Astrocyte (in vitro differentiated cells and primary cell): ENCODE results near the gene ABLIM2.

Source experiments
- EZH2 ChIP-seq: IDR thresholded peaks from 2 replicates; pipeline ENCODE4 v1.6.1; 2012; ENCODE audit warnings: mild to moderate bottlenecking, low read length, inconsistent platforms; ENCODE audit not compliant: insufficient read depth
- TF ChIP-seq, protein P1 (sequence below): IDR thresholded peaks from 2 replicates; pipeline ENCODE4 v1.5.1; 2011; ENCODE audit warnings: low read depth, mild to moderate bottlenecking, inconsistent platforms, low read length, moderate library complexity; ENCODE audit not compliant: insufficient read depth

DNA sequence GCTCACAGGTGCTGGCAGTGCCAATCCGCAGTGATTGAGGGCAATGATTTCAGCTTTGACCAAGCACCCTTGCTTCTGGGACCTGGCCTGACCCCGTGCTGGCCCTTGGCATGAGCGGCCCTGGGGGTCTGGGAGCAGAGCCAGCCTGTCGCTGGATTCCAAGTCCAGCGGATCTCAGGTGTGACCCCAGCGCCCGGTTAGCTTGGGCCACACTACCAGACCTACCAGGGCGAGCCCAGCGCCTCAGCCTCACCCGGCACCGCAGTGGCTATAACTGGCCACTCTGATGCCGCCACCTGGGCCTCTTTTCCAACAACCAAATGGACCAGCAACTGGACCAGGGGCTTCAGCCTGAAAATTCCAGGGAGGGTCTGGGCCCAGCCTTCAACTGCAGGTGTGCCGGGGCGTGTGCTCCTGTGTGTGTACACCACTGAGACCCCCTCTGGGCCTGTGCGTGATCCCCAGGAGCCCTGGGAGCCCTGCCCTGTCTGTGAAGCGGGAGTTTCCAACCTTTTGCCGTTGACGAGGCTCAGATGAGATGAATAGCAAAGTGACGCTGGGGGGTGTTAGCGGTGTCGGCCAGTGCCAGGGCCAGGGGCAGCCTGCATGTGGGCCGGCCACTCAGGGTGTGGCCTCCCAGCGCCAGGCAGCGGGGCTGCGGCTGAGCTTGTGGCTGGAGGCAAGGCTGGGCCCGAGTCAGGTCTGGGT lies 41.1 kb upstream of the ABLIM2 start:
- TF ChIP-seq, protein P1, sequence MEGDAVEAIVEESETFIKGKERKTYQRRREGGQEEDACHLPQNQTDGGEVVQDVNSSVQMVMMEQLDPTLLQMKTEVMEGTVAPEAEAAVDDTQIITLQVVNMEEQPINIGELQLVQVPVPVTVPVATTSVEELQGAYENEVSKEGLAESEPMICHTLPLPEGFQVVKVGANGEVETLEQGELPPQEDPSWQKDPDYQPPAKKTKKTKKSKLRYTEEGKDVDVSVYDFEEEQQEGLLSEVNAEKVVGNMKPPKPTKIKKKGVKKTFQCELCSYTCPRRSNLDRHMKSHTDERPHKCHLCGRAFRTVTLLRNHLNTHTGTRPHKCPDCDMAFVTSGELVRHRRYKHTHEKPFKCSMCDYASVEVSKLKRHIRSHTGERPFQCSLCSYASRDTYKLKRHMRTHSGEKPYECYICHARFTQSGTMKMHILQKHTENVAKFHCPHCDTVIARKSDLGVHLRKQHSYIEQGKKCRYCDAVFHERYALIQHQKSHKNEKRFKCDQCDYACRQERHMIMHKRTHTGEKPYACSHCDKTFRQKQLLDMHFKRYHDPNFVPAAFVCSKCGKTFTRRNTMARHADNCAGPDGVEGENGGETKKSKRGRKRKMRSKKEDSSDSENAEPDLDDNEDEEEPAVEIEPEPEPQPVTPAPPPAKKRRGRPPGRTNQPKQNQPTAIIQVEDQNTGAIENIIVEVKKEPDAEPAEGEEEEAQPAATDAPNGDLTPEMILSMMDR, result no peak
- no peak for TF ChIP-seq EZH2
